DND-41 (cell line): ENCODE data around the gene GTPBP2.

Experiments
- CTCF ChIP-seq: IDR thresholded peaks from 2 replicates; pipeline ENCODE4 v1.5.1; 2012; ENCODE audit warnings: borderline replicate concordance, low read length, moderate library complexity, mild to moderate bottlenecking; ENCODE audit not compliant: poor library complexity, severe bottlenecking; ENCODE audit errors: extremely low read depth
- EZH2 ChIP-seq: IDR thresholded peaks from 3 replicates; pipeline ENCODE4 v1.6.1; 2012; ENCODE audit warnings: borderline replicate concordance, low read depth, mild to moderate bottlenecking, moderate library complexity, low read length, inconsistent platforms; ENCODE audit not compliant: severe bottlenecking

- no peak for TF ChIP-seq CTCF
- TF ChIP-seq EZH2 = no peak
Measured at GRCh38 chr6:43609402-43609801, 19.7 kb downstream of the GTPBP2 start.
